Gastrocnemius medialis (tissue), 4 donors: ENCODE data around the gene TMPRSS12. TPM values are rescaled to one million over a fixed set of nuclear protein-coding genes. Genes with fewer than 3 reads are reported as not detected.
A peak's percentile ranks its signal among the peaks of the same experiment; 100 is the strongest.
"Not testable (repeated sequence)": the region's sequence is repeated elsewhere in the genome, so short reads cannot be mapped to it uniquely, and the experiment has no call there.

ENCODE experiments used
- ATAC-seq, 2 donors: fragments of 150-250 bp; one replicate each; pipeline ENCODE4 v1.9.1; 2016
- DNase-seq, 2 donors: peaks; one replicate each; pipeline ENCODE4 v3.0.0-alpha.2; 2019
- H3K27ac ChIP-seq, 4 donors: fragments of 200-600 bp; sonication (generic); 1 replicate in 1 of 4; 2 replicates in 3 of 4; pipeline ENCODE4 v1.5.1; 2016 to 2018; ENCODE audit warnings: mild to moderate bottlenecking in 2 of 4, moderate library complexity in 1 of 4
- H3K27me3 ChIP-seq, 3 donors: fragments of 200-600 bp; sonication (generic) in 2 of 3; 1 replicate in 1 of 3; 2 replicates in 2 of 3; pipeline versions ENCODE4 v1.5.1 to v1.6.0; 2016 to 2019; ENCODE audit warnings: mild to moderate bottlenecking in 1 of 3, moderate library complexity in 1 of 3
- H3K36me3 ChIP-seq, 2 donors: fragments of 200-600 bp; sonication (generic) in 1 of 2; one replicate each; pipeline ENCODE4 v1.5.1; 2017 to 2018
- H3K4me1 ChIP-seq, 2 donors: fragments of 200-600 bp; sonication (generic) in 1 of 2; one replicate each; pipeline ENCODE4 v1.5.1; 2016 to 2017; ENCODE audit warnings: mild to moderate bottlenecking in 2 of 2
- H3K4me3 ChIP-seq, 4 donors: fragments of 200-600 bp; sonication (generic) in 3 of 4; 1 replicate in 1 of 4; 2 replicates in 3 of 4; pipeline ENCODE4 v1.5.1; 2016 to 2019; ENCODE audit warnings: mild to moderate bottlenecking in 2 of 4
- H3K9me3 ChIP-seq, 3 donors: fragments of 200-600 bp; sonication (generic) in 2 of 3; 1 replicate in 1 of 3; 2 replicates in 2 of 3; pipeline ENCODE4 v1.5.1; 2016 to 2019
- POLR2A ChIP-seq, 2 donors: fragments of 450-650 bp; IDR thresholded peaks; one replicate each; pipeline ENCODE4 v1.6.1; 2017; ENCODE audit warnings: antibody characterized with exemption in 2 of 2, mild to moderate bottlenecking in 2 of 2, moderate library complexity in 2 of 2
- in situ Hi-C, 4 donors: fragments of 200-750 bp; cut with MboI; loops; one replicate each; pipeline versions ENCODE4 v1.15.0 to v1.8.0; 2017; ENCODE audit warnings: low sequenced_read_pairs in 4 of 4
- intact Hi-C: fragments of 100-400 bp; cut with DNase I; formaldehyde crosslinking; loops from one replicate; pipeline ENCODE4 v1.15.1; 2023; ENCODE audit warnings: low total_unique reads
- total RNA-seq, 4 donors: library from RNA; depleted of rRNA; stranded (reverse); fragments of >200 nt; gene quantifications; one replicate each; pipeline versions ENCODE4 v1.1.0 to v1.2.3, GENCODE V29; 2016
- TF ChIP-seq, protein P1 (sequence below), 5 experiments: fragments of 450-650 bp in 3 of 5; fragments of 200-600 bp in 2 of 5; sonication (generic) in 2 of 5; IDR thresholded peaks in 4 of 5; conservative IDR thresholded peaks in 1 of 5; 1 replicate in 4 of 5; 2 replicates in 1 of 5; pipeline ENCODE4 v1.5.1; 2016 to 2019; ENCODE audit warnings: antibody characterized with exemption in 5 of 5, mild to moderate bottlenecking in 3 of 5, moderate library complexity in 3 of 5

The TMPRSS12 gene, protein sequence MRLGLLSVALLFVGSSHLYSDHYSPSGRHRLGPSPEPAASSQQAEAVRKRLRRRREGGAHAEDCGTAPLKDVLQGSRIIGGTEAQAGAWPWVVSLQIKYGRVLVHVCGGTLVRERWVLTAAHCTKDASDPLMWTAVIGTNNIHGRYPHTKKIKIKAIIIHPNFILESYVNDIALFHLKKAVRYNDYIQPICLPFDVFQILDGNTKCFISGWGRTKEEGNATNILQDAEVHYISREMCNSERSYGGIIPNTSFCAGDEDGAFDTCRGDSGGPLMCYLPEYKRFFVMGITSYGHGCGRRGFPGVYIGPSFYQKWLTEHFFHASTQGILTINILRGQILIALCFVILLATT
- not detected for total RNA-seq

DNA sequence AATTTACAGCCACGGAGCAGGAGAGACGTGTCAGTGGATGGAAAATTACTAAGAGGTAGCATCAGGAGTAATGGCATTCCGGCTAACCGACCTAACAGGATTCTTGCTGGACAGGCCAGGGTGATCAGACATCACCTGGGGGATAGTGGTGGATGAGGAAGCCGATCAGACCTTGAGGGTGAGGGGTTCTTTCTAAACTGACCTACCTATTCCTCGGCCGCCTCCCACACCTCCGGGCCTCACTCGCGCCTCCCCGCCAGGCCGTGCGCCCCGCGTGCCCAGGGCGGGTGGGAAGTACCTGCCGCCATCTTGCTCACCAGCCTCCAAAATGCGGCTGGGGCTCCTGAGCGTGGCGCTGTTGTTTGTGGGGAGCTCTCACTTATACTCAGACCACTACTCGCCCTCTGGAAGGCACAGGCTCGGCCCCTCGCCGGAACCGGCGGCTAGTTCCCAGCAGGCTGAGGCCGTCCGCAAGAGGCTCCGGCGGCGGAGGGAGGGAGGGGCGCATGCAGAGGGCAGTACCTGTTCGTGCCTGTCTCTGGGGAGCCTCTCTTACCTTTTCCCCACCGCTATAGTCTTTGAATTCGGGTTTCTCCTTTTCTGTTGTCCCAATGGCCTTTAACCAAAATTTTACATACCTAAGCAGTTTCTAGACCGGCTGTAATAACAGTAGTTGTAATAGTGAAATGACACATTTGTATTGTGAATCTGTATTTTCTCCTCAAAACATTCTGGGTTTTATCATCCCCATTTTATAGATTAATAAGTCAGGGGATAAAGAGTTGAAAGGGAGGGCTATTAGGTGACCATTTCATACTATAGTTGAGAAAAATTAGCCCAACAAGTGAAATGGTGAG lies at the start of gene TMPRSS12:
TSS of gene TMPRSS12 (plus strand) at position 290 of the 857 bp plus-strand sequence. CDS start at position 329, 39 bp downstream.
- Histone ChIP-seq H3K4me3 (peak within 1 kb of the TSS in 3 of 4 donors; percentile 16 to 24 (median 22)), H3K36me3 (no peaks in the 10 kb centered on the region), H3K27me3 (no peaks in the 10 kb centered on the region), H3K9me3 (no peaks in the 10 kb centered on the region), H3K27ac (no peak within 1 kb of the TSS), H3K4me1 (no peaks in the 10 kb centered on the region)
- TF ChIP-seq, protein P1, sequence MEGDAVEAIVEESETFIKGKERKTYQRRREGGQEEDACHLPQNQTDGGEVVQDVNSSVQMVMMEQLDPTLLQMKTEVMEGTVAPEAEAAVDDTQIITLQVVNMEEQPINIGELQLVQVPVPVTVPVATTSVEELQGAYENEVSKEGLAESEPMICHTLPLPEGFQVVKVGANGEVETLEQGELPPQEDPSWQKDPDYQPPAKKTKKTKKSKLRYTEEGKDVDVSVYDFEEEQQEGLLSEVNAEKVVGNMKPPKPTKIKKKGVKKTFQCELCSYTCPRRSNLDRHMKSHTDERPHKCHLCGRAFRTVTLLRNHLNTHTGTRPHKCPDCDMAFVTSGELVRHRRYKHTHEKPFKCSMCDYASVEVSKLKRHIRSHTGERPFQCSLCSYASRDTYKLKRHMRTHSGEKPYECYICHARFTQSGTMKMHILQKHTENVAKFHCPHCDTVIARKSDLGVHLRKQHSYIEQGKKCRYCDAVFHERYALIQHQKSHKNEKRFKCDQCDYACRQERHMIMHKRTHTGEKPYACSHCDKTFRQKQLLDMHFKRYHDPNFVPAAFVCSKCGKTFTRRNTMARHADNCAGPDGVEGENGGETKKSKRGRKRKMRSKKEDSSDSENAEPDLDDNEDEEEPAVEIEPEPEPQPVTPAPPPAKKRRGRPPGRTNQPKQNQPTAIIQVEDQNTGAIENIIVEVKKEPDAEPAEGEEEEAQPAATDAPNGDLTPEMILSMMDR (IDR thresholded peaks at IDR 0.05 in 4 of 5, conservative IDR thresholded peaks at IDR 0.05 in 1 of 5), result no peak
- no peak for TF ChIP-seq POLR2A (IDR thresholded peaks at IDR 0.05)
- intact Hi-C loops, result no loop called here
- no peak for DNase-seq
- in situ Hi-C loops, result loop anchor here in 1 of 4 donors (25.0 kb wide), 1 partner anchor 494 kb away; the partner anchor contains the start of gene CELA1
- ATAC-seq, result peak in 1 of 2 donors; percentile 46

DNA sequence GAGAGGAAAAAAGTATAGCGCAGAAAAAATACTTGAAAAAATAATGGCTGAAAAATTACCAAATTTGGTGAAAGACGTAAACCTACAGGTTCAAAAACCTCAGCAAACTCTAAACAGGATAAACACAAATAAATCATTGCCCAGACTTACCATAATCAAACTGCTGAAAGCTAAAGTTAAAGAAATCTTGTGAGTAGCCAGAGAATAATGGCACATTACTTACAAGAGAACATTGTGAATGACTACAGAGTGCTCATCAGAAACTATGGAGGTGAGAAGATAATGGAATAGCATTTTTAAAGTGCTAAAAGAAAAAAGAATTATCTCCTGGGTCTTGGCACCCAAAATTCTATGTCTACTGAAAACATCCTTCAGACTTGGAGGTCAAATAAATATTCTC lies 42.8 kb upstream of the TMPRSS12 start:
- in situ Hi-C loops, result loop anchor here in 1 of 4 donors (25.0 kb wide), 1 partner anchor 537 kb away; the partner anchor contains the start of gene CELA1

DNA sequence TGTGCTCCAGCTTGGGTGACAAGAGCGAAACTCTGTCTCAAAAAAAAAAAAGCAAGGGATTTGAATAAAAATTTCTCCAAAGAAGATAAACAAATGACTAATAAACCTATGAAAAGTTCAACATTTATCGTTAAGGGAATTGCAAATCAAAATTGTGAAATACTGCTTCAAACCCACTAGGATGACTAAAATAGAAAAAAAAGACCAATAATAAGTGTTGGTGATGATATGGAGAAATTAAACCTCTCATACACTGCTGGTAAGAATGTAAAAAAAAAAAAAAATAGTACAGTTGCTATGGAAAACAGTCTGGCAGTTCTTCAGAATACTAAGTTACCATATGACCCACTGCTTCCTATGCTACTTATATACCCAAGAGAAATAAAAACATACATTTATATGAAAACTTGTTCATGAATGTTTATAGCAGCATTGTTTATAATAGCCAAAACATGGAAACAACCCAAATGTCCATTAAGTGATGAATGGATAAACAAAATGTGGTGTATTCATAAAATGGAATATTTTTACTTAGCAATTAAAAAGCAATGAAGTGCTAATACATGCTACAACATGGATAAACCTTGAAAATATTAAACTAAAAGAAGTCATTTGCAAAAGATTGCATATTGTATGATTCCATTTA lies 39.4 kb upstream of the TMPRSS12 start:
- intact Hi-C loops (no loop called here), in situ Hi-C loops (loop anchor here in 1 of 4 donors (25.0 kb wide), 1 partner anchor 534 kb away; the partner anchor contains the start of gene CELA1)
- Histone ChIP-seq H3K9me3 (no peaks in the 10 kb centered on the region), H3K36me3 (peaks cover 0 to 24% of the 10 kb centered on the region in 2 donors), H3K4me3 (no peak overlapping the region), H3K4me1 (no peaks in the 10 kb centered on the region), H3K27me3 (no peaks in the 10 kb centered on the region), H3K27ac (no peak overlapping the region)
- TF ChIP-seq, protein P1 (IDR thresholded peaks at IDR 0.05 in 4 of 5, conservative IDR thresholded peaks at IDR 0.05 in 1 of 5), result no peak
- no peak for TF ChIP-seq POLR2A (IDR thresholded peaks at IDR 0.05)
- ATAC-seq (no peak), DNase-seq (no peak)

More for the DNA sequence above, 42.8 kb upstream of the TMPRSS12 start:
- H3K9me3 ChIP-seq, result no peaks in the 10 kb centered on the region
- H3K36me3 ChIP-seq, result peaks cover 0 to 55% of the 10 kb centered on the region in 2 donors
- no peak overlapping the region for H3K27ac ChIP-seq
- intact Hi-C loops, result no loop called here
- H3K4me3 ChIP-seq, result no peak overlapping the region
- TF ChIP-seq POLR2A (IDR thresholded peaks at IDR 0.05), result no peak
- TF ChIP-seq, protein P1 (IDR thresholded peaks at IDR 0.05 in 4 of 5, conservative IDR thresholded peaks at IDR 0.05 in 1 of 5), result no peak
- no peak for ATAC-seq
- no peak for DNase-seq
- no peaks in the 10 kb centered on the region for H3K27me3 ChIP-seq
- H3K4me1 ChIP-seq, result no peaks in the 10 kb centered on the region

DNA sequence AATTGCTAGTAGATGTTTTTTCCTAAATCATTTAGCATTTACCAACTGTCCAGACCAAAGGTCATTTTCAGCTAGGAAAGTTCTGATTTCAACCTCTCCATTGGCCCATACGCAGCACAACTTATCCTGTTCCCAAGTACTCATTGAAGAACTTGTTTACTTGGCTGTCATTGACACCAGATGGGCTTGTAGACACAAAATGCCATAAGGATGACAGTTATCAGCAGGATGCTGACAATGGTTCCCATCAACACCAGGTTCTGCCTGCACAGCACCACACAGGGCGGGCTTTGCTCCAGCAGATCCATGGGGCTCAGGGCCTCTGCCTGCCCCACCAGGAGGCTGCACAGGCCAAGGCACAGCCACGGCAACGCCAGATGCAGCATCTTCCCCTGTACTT lies 36.5 kb upstream of the TMPRSS12 start:
- no peak overlapping the region for H3K27ac ChIP-seq
- no peak overlapping the region for H3K4me3 ChIP-seq
- H3K9me3 ChIP-seq, result no peaks in the 10 kb centered on the region
- peaks cover 0 to 18% of the 10 kb centered on the region in 2 donors for H3K36me3 ChIP-seq
- intact Hi-C loops (no loop called here), in situ Hi-C loops (loop anchor here in 1 of 4 donors (25.0 kb wide), 1 partner anchor 531 kb away; the partner anchor contains the start of gene CELA1)
- TF ChIP-seq, protein P1 (IDR thresholded peaks at IDR 0.05 in 4 of 5, conservative IDR thresholded peaks at IDR 0.05 in 1 of 5), result no peak
- TF ChIP-seq POLR2A (IDR thresholded peaks at IDR 0.05), result no peak
- H3K4me1 ChIP-seq, result no peaks in the 10 kb centered on the region
- H3K27me3 ChIP-seq, result no peaks in the 10 kb centered on the region
- no peak for ATAC-seq
- no peak for DNase-seq

DNA sequence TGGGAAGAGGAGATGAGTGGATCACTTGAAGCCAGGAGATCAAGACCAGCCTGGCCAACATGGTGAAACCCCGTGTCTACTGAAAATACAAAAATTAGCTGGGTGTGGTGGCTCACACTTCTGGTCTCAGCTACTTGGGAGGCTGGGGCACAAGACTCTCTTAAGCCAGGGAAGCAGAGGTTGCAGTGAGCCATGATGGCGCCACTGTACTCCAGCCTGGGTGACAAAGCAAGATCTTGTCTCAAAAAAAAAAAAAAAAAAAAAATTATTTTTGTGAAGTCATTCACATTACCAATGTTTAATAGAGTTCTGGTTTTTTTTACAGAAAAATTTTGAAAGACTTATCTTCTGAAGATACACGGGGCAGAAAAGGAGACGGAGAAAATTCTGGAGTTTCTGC lies 33.6 kb upstream of the TMPRSS12 start:
- H3K9me3 ChIP-seq, H3K27ac ChIP-seq, H3K4me3 ChIP-seq, H3K4me1 ChIP-seq, intact Hi-C loops, DNase-seq, ATAC-seq, H3K27me3 ChIP-seq: not testable (repeated sequence)
- in situ Hi-C loops, result loop anchor here in 1 of 4 donors (25.0 kb wide), 1 partner anchor 528 kb away; the partner anchor contains the start of gene CELA1
- peaks cover 0 to 44% of the 10 kb centered on the region in 2 donors for H3K36me3 ChIP-seq

DNA sequence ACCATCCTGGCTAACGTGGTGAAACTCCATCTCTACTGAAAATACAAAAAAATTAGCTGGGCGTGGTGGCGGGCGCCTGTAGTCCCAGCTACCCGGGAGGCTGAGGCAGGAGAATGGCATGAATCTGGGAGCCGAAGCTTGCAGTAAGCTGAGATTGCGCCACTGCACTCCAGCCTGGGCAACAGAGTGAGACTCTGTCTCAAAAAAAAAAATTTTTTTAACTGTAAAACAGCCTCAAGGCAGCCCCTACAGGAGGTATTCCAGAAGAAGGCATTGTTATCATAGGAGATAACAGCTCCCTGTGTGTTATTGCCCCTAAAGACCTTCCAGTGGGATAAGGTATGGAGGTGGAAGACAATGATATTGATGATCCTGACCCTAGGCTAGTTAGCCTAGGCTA lies 27.8 kb upstream of the TMPRSS12 start:
- H3K4me3 ChIP-seq, H3K27ac ChIP-seq, ATAC-seq, H3K4me1 ChIP-seq, H3K9me3 ChIP-seq, intact Hi-C loops, DNase-seq, H3K27me3 ChIP-seq: not testable (repeated sequence)
- in situ Hi-C loops, result loop anchor here in 1 of 4 donors (25.0 kb wide), 1 partner anchor 522 kb away; the partner anchor contains the start of gene CELA1
- peaks cover 0 to 89% of the 10 kb centered on the region in 2 donors for H3K36me3 ChIP-seq
